PC-3 (cell line): ENCODE results near the gene TSPEAR.

Source experiments
- EZH2 ChIP-seq: fragments of 300-600 bp; sonication (generic); IDR thresholded peaks from one replicate; pipeline ENCODE4 v1.6.1; 2017; ENCODE audit warnings: antibody characterized with exemption, mild to moderate bottlenecking, low read length; ENCODE audit not compliant: unreplicated experiment
- TF ChIP-seq, protein P1 (sequence below): fragments of 300-600 bp; sonication (generic); conservative IDR thresholded peaks from 2 replicates; pipeline ENCODE4 v1.5.1; 2017; ENCODE audit warnings: antibody characterized with exemption, low read depth, mild to moderate bottlenecking, low read length

DNA sequence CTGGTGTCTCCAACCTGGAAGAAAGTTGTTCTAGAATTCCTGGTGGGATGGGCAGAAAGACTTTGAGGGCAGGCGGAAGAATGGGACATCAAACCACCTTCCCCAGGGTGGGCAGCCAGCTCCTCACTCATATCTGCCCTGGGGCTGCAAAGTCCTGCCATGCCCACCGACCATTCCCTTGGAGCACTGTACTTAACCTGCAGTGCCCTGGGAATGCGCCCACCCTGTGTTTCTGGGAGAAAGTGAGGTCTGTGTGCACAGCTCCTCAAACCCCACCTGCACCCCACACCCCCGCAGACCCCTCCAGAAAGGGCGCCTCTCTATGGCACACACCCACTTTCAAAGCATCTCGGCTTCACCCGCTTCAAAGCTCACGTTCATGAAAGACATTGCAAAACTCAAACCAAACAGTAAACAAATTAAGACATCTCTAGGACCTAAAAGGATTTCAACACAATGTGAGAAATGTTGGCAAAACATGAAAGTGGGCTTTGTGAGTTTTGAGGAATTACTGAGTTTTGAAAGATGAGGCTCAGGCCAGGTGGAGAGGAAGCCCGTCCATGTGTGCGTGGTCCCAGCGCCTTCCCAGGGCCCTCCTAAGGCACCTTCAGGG is 196.5 kb downstream of the TSPEAR start:
- TF ChIP-seq, protein P1, sequence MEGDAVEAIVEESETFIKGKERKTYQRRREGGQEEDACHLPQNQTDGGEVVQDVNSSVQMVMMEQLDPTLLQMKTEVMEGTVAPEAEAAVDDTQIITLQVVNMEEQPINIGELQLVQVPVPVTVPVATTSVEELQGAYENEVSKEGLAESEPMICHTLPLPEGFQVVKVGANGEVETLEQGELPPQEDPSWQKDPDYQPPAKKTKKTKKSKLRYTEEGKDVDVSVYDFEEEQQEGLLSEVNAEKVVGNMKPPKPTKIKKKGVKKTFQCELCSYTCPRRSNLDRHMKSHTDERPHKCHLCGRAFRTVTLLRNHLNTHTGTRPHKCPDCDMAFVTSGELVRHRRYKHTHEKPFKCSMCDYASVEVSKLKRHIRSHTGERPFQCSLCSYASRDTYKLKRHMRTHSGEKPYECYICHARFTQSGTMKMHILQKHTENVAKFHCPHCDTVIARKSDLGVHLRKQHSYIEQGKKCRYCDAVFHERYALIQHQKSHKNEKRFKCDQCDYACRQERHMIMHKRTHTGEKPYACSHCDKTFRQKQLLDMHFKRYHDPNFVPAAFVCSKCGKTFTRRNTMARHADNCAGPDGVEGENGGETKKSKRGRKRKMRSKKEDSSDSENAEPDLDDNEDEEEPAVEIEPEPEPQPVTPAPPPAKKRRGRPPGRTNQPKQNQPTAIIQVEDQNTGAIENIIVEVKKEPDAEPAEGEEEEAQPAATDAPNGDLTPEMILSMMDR: no peak
- TF ChIP-seq EZH2: no peak
